K562 (cell line): ENCODE results near the gene C2CD2.

ENCODE experiments used
- CHD1 ChIP-seq: fragments of 200-600 bp; sonication (generic); IDR thresholded peaks from one replicate; pipeline ENCODE4 v1.6.1; 2012; ENCODE audit warnings: mild to moderate bottlenecking, moderate library complexity, low read length, inconsistent platforms
- CTCF ChIP-seq, 3 experiments: IDR thresholded peaks in 2 of 3; conservative IDR thresholded peaks in 1 of 3; 2 replicates each; pipeline ENCODE4 v1.5.1; 2011 to 2012; ENCODE audit warnings: low read length in 3 of 3, mild to moderate bottlenecking in 3 of 3, control low read depth in 2 of 3, improper control_type of control experiment in 1 of 3, inconsistent platforms in 1 of 3, low read depth in 1 of 3, mixed read lengths in 1 of 3, moderate library complexity in 1 of 3; ENCODE audit not compliant: insufficient read depth in 2 of 3
- ETV5 ChIP-seq: sonication (generic); formaldehyde crosslinking; IDR thresholded peaks from 2 replicates; pipeline ENCODE4 v1.4.0; 2020; ENCODE audit warnings: low read depth, mild to moderate bottlenecking, missing genetic modification reagents
- RAD21 ChIP-seq, 2 experiments: fragments of 250-450 bp in 1 of 2; fragments of 450-650 bp in 1 of 2; sonication (Bioruptor Pico) in 1 of 2; formaldehyde crosslinking in 1 of 2; IDR thresholded peaks in 1 of 2; conservative IDR thresholded peaks in 1 of 2; 2 replicates each; pipeline versions ENCODE4 v1.4.0 to v1.8.0; 2020 to 2022; ENCODE audit warnings: mild to moderate bottlenecking in 2 of 2, moderate library complexity in 1 of 2
- TAF1 ChIP-seq: IDR thresholded peaks from 2 replicates; pipeline ENCODE4 v1.6.1; 2011; ENCODE audit warnings: mild to moderate bottlenecking, low read length, moderate library complexity; ENCODE audit not compliant: insufficient read depth, control insufficient read depth, severe bottlenecking; ENCODE audit errors: extremely low read depth
- ZNF175 ChIP-seq: fragments of 200-800 bp; sonication (Bioruptor generic); IDR thresholded peaks from 2 replicates; pipeline ENCODE4 v1.6.1; 2016; ENCODE audit warnings: low read depth, mild to moderate bottlenecking, missing genetic modification characterization, missing compliant biosample characterization

GRCh38 chr21:42002421-42002958 lies 48.7 kb upstream of the C2CD2 start:
- no peak for TF ChIP-seq ETV5
- TF ChIP-seq RAD21 (CRISPR knock-in tag; conservative IDR thresholded peaks at IDR 0.05 in 1 of 2, IDR thresholded peaks at IDR 0.05 in 1 of 2) = no peak
- TF ChIP-seq CTCF (IDR thresholded peaks at IDR 0.05 in 2 of 3, conservative IDR thresholded peaks at IDR 0.05 in 1 of 3; ENCODE audit: insufficient read depth in 2 of 3, low read depth in 1 of 3, low read length in 3 of 3) = no peak
- TF ChIP-seq ZNF175 (CRISPR knock-in tag) = no peak
- TF ChIP-seq TAF1 = no peak
- no peak for TF ChIP-seq CHD1
